IPS-18a (cell line): ENCODE measurements around the gene KDM4C.

Source experiments
- H3K27ac ChIP-seq: one replicate; pipeline ENCODE4 v1.5.1; 2013; ENCODE audit warnings: low read length
- H3K27me3 ChIP-seq: one replicate; pipeline ENCODE4 v1.6.1; 2013; ENCODE audit warnings: mild to moderate bottlenecking, low read length; ENCODE audit not compliant: control insufficient read depth, insufficient read depth
- H3K36me3 ChIP-seq: one replicate; pipeline ENCODE4 v1.6.1; 2013; ENCODE audit warnings: low read depth, low read length; ENCODE audit not compliant: control insufficient read depth
- H3K4me1 ChIP-seq: one replicate; pipeline ENCODE4 v1.6.1; 2013; ENCODE audit warnings: low read depth, low read length; ENCODE audit not compliant: control insufficient read depth
- H3K4me3 ChIP-seq: one replicate; pipeline ENCODE4 v1.5.1; 2013; ENCODE audit warnings: low read length
- H3K9ac ChIP-seq: one replicate; pipeline ENCODE4 v1.6.1; 2013; ENCODE audit warnings: mild to moderate bottlenecking, low read length, moderate library complexity
- H3K9me3 ChIP-seq: one replicate; pipeline ENCODE4 v1.6.1; 2013; ENCODE audit warnings: low read depth, low read length; ENCODE audit not compliant: control insufficient read depth

The KDM4C gene

GRCh38 chr9:6961845-6962522 lies 204.2 kb downstream of the KDM4C start:
- Histone ChIP-seq H3K4me1 (no peaks in the 10 kb centered on the region), H3K27me3 (no peaks in the 10 kb centered on the region), H3K9me3 (no peaks in the 10 kb centered on the region), H3K27ac (no peak overlapping the region), H3K9ac (no peak overlapping the region), H3K36me3 (no peaks in the 10 kb centered on the region), H3K4me3 (no peak overlapping the region)

GRCh38 chr9:6965566-6965965 lies 207.8 kb downstream of the KDM4C start:
- no peak overlapping the region for H3K4me3 ChIP-seq
- no peak overlapping the region for H3K27ac ChIP-seq
- no peak overlapping the region for H3K9ac ChIP-seq
- no peaks in the 10 kb centered on the region for H3K9me3 ChIP-seq
- H3K36me3 ChIP-seq, result no peaks in the 10 kb centered on the region
- no peaks in the 10 kb centered on the region for H3K27me3 ChIP-seq
- H3K4me1 ChIP-seq, result no peaks in the 10 kb centered on the region

- Histone ChIP-seq H3K27ac (no peak overlapping the region), H3K27me3 (no peaks in the 10 kb centered on the region), H3K9ac (no peak overlapping the region), H3K36me3 (no peaks in the 10 kb centered on the region), H3K9me3 (no peaks in the 10 kb centered on the region), H3K4me1 (no peaks in the 10 kb centered on the region), H3K4me3 (no peak overlapping the region)
Observed at GRCh38 chr9:6968271-6968670, 210.5 kb downstream of the KDM4C start.

GRCh38 chr9:6969805-6970204 lies 212.0 kb downstream of the KDM4C start:
- no peak overlapping the region for H3K9ac ChIP-seq

GRCh38 chr9:6973089-6973488 lies 215.3 kb downstream of the KDM4C start:
- no peaks in the 10 kb centered on the region for H3K9me3 ChIP-seq
- H3K4me1 ChIP-seq, result no peaks in the 10 kb centered on the region
- H3K27me3 ChIP-seq, result no peaks in the 10 kb centered on the region
- H3K9ac ChIP-seq, result no peak overlapping the region
- H3K36me3 ChIP-seq, result no peaks in the 10 kb centered on the region
- H3K4me3 ChIP-seq, result no peak overlapping the region
- no peak overlapping the region for H3K27ac ChIP-seq

More at GRCh38 chr9:6969805-6970204, 212.0 kb downstream of the KDM4C start:
- H3K36me3 ChIP-seq, result no peaks in the 10 kb centered on the region
- no peak overlapping the region for H3K27ac ChIP-seq
- no peaks in the 10 kb centered on the region for H3K27me3 ChIP-seq
- no peaks in the 10 kb centered on the region for H3K9me3 ChIP-seq
- no peaks in the 10 kb centered on the region for H3K4me1 ChIP-seq
- no peak overlapping the region for H3K4me3 ChIP-seq

- H3K4me3 ChIP-seq, result no peak overlapping the region
- H3K4me1 ChIP-seq, result no peaks in the 10 kb centered on the region
- no peak overlapping the region for H3K9ac ChIP-seq
- no peak overlapping the region for H3K27ac ChIP-seq
- no peaks in the 10 kb centered on the region for H3K9me3 ChIP-seq
- no peaks in the 10 kb centered on the region for H3K36me3 ChIP-seq
- H3K27me3 ChIP-seq, result no peaks in the 10 kb centered on the region
Observed at GRCh38 chr9:6973762-6974161, 216.0 kb downstream of the KDM4C start.

GRCh38 chr9:6975198-6975597 lies 217.4 kb downstream of the KDM4C start:
- Histone ChIP-seq H3K4me3 (no peak overlapping the region), H3K27ac (no peak overlapping the region), H3K36me3 (no peaks in the 10 kb centered on the region), H3K9me3 (no peaks in the 10 kb centered on the region), H3K9ac (no peak overlapping the region), H3K4me1 (no peaks in the 10 kb centered on the region), H3K27me3 (no peaks in the 10 kb centered on the region)

- H3K9me3 ChIP-seq, result no peaks in the 10 kb centered on the region
- no peak overlapping the region for H3K27ac ChIP-seq
Observed at GRCh38 chr9:6977761-6978160, 220.0 kb downstream of the KDM4C start.

GRCh38 chr9:6978591-6978990 lies 220.8 kb downstream of the KDM4C start:
- Histone ChIP-seq H3K27ac (no peak overlapping the region), H3K36me3 (peaks cover 3% of the 10 kb centered on the region), H3K9me3 (no peaks in the 10 kb centered on the region), H3K4me1 (no peaks in the 10 kb centered on the region), H3K27me3 (no peaks in the 10 kb centered on the region), H3K9ac (no peak overlapping the region), H3K4me3 (no peak overlapping the region)

More at GRCh38 chr9:6977761-6978160, 220.0 kb downstream of the KDM4C start:
- Histone ChIP-seq H3K4me3 (no peak overlapping the region), H3K36me3 (peaks cover 3% of the 10 kb centered on the region), H3K27me3 (no peaks in the 10 kb centered on the region), H3K4me1 (no peaks in the 10 kb centered on the region), H3K9ac (no peak overlapping the region)

- no peak overlapping the region for H3K27ac ChIP-seq
- H3K9me3 ChIP-seq, result no peaks in the 10 kb centered on the region
- peaks cover 8% of the 10 kb centered on the region for H3K36me3 ChIP-seq
- peaks cover 9% of the 10 kb centered on the region for H3K4me1 ChIP-seq
- H3K27me3 ChIP-seq, result no peaks in the 10 kb centered on the region
- no peak overlapping the region for H3K9ac ChIP-seq
- H3K4me3 ChIP-seq, result no peak overlapping the region
Observed at GRCh38 chr9:6984941-6985578, 227.3 kb downstream of the KDM4C start.

GRCh38 chr9:6986141-6986815 lies 228.5 kb downstream of the KDM4C start:
- H3K4me1 ChIP-seq, result peaks cover 9% of the 10 kb centered on the region
- peaks cover 8% of the 10 kb centered on the region for H3K36me3 ChIP-seq
- no peaks in the 10 kb centered on the region for H3K27me3 ChIP-seq
- H3K9ac ChIP-seq, result no peak overlapping the region
- H3K27ac ChIP-seq, result no peak overlapping the region
- H3K9me3 ChIP-seq, result no peaks in the 10 kb centered on the region
- no peak overlapping the region for H3K4me3 ChIP-seq
